ENCODE results near the gene SPON1.

DNA sequence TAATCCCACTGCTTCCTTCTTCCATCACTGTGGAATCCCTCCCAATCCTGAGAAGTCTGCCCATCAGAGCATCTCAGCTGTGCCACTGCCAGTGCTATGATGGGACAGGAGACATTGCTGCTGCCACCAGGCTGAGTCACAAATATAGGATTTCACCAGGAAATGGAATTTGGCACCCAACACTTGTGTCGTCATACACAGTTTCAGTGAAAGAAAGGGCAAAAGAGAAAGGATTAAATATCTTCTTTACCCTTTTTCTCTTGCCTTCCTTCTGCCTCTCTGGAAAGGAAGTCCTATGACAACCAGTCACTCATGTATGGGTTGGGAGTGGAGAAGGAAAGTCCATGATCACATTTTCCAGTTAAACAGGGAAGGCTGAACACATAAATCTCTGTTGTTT lies 133.4 kb downstream of the SPON1 start:
- TF ChIP-seq CTCF (IDR thresholded peaks at IDR 0.05) (no peak), EZH2 (IDR thresholded peaks at IDR 0.05; ENCODE audit: borderline replicate concordance, insufficient read depth, low read depth, low read length, poor library complexity, severe bottlenecking) (no peak)

Measured in B cell (primary cell).